ENCODE measurements around the gene ZFYVE19.

- TF ChIP-seq POLR2AphosphoS5 (IDR thresholded peaks at IDR 0.05; ENCODE audit: borderline replicate concordance, low read depth, low read length): no peak
- no peak for TF ChIP-seq EZH2 (IDR thresholded peaks at IDR 0.05)
- no peak for TF ChIP-seq FOXP2 (optimal IDR thresholded peaks at IDR 0.05; ENCODE audit: control extremely low read depth, extremely low read length, insufficient read depth)
Measured at GRCh38 chr15:40790718-40791117, 16.2 kb upstream of the ZFYVE19 start.

Measured in SK-N-MC (cell line).